CD4-positive, alpha-beta T cell treated with Interferon alpha-2 for 1 hour (primary cell): ENCODE results near the gene CATSPER1.
A peak's percentile ranks its signal among the peaks of the same experiment; 100 is the strongest.
"Not testable (repeated sequence)": the region's sequence is repeated elsewhere in the genome, so short reads cannot be mapped to it uniquely, and the experiment has no call there.

Source experiments
- DNase-seq, 2 donors: peaks; one replicate each; pipeline ENCODE4 v3.0.0-alpha.2; 2020 to 2022

Gene CATSPER1

GRCh38 chr11:66020618-66021357, 5.5 kb downstream of the CATSPER1 start:
- DNase-seq = peak; percentile 10 to 65

GRCh38 chr11:66020212-66020611, 6.1 kb downstream of the CATSPER1 start:
- no peak for DNase-seq

GRCh38 chr11:66017321-66017720, 9.0 kb downstream of the CATSPER1 start:
- DNase-seq = no peak

- DNase-seq = no peak
Observed at GRCh38 chr11:66016793-66017177, 9.5 kb downstream of the CATSPER1 start.

GRCh38 chr11:66015936-66016792, 10.1 kb downstream of the CATSPER1 start:
- no peak for DNase-seq

- DNase-seq = no peak
Observed at GRCh38 chr11:66015454-66015881, 10.8 kb downstream of the CATSPER1 start.

- no peak for DNase-seq
Observed at GRCh38 chr11:66014804-66015453, 11.3 kb downstream of the CATSPER1 start.

GRCh38 chr11:66013762-66014100, 12.5 kb downstream of the CATSPER1 start:
- no peak for DNase-seq

- peak in 1 of 2 donors; percentile 42 for DNase-seq
Observed at GRCh38 chr11:66012946-66013761, 13.1 kb downstream of the CATSPER1 start.

- no peak for DNase-seq
Observed at GRCh38 chr11:66012371-66012945, 13.8 kb downstream of the CATSPER1 start.

GRCh38 chr11:66011785-66012303, 14.4 kb downstream of the CATSPER1 start, which contains the start of gene CST6:
Gene CST6 (plus strand): TSS chr11:66012008. CDS start chr11:66012045, 37 bp downstream.
- DNase-seq = no peak

- no peak for DNase-seq
Observed at GRCh38 chr11:66011239-66011784, 15.0 kb downstream of the CATSPER1 start.

- not testable (repeated sequence) for DNase-seq
Observed at GRCh38 chr11:66010036-66010435, 16.2 kb downstream of the CATSPER1 start.

- no peak for DNase-seq
Observed at GRCh38 chr11:66008468-66009101, 17.7 kb downstream of the CATSPER1 start.

GRCh38 chr11:66008095-66008467, 18.2 kb downstream of the CATSPER1 start:
- DNase-seq = no peak

GRCh38 chr11:66007201-66007634, 19.1 kb downstream of the CATSPER1 start:
- DNase-seq = no peak

- DNase-seq = no peak
Observed at GRCh38 chr11:66006891-66007176, 19.4 kb downstream of the CATSPER1 start.

- DNase-seq = no peak
Observed at GRCh38 chr11:66006134-66006890, 20.0 kb downstream of the CATSPER1 start.

- no peak for DNase-seq
Observed at GRCh38 chr11:66004186-66004585, 22.1 kb downstream of the CATSPER1 start.

- no peak for DNase-seq
Observed at GRCh38 chr11:66003291-66003690, 23.0 kb downstream of the CATSPER1 start.
